WI38 (cell line): ENCODE measurements around the gene PBLD.

ENCODE experiments used
- H3K4me3 ChIP-seq: 2 replicates; pipeline ENCODE4 v1.5.1; 2011; ENCODE audit warnings: low read depth, mild to moderate bottlenecking, control low read depth, low read length
- CTCF ChIP-seq: IDR thresholded peaks from 2 replicates; pipeline ENCODE4 v1.5.1; 2012; ENCODE audit warnings: low read depth, mild to moderate bottlenecking, control low read depth, low read length

Gene PBLD

GRCh38 chr10:68303849-68304412, 28.8 kb downstream of the PBLD start:
- no peak overlapping the region for H3K4me3 ChIP-seq
- no peak for TF ChIP-seq CTCF

- H3K4me3 ChIP-seq, result no peak overlapping the region
- no peak for TF ChIP-seq CTCF
These were observed 29.9 kb downstream of the PBLD start for GRCh38 chr10:68302871-68303270.

GRCh38 chr10:68302503-68302823, 30.3 kb downstream of the PBLD start:
- no peak overlapping the region for H3K4me3 ChIP-seq
- no peak for TF ChIP-seq CTCF

GRCh38 chr10:68301790-68302502, 30.8 kb downstream of the PBLD start:
- TF ChIP-seq CTCF, result peak; percentile 22; the same call in 1 of the 2 replicates
- no peak overlapping the region for H3K4me3 ChIP-seq

- no peak for TF ChIP-seq CTCF
- H3K4me3 ChIP-seq, result no peak overlapping the region
These were observed 31.4 kb downstream of the PBLD start for GRCh38 chr10:68301301-68301700.

DNA sequence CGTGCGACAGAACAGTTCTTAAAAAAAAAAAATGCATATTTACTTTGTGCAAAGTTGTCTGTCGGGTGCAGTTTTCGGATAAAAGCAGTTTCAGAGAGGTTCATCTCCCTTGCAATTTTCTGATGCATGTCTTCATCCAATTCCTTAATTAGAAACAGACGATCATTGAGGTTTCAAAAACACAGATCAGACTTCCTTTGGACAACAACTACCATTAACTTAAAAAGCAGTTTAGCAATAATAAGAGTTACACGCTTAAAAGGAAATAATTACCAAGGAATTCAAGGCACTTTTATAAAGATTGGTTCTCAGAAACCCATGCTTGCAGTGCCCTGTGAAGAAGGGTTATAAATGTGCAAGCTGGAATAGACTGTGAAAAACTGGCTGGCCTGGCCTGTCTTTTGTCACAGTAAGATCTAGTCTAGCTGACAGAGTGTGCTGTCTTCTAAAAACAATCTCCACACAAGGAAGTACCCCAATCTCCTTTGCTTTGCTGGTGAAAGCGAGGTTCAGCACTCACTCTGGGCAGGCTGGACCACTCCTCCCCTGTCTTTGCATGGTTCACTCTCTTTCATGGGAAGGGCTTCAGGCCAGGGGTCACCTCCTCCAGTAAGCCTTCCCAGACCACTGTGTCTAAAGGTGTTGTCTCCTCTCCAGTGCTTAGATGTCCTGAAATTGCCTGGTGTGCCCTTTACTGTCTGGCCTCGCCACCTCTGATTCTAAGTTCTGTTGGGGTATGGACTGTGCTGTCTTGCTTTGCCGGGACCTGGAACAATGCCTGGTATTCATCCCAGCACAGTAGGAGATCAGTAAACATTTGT, 35.7 kb downstream of the PBLD start:
- no peak overlapping the region for H3K4me3 ChIP-seq
- no peak for TF ChIP-seq CTCF

DNA sequence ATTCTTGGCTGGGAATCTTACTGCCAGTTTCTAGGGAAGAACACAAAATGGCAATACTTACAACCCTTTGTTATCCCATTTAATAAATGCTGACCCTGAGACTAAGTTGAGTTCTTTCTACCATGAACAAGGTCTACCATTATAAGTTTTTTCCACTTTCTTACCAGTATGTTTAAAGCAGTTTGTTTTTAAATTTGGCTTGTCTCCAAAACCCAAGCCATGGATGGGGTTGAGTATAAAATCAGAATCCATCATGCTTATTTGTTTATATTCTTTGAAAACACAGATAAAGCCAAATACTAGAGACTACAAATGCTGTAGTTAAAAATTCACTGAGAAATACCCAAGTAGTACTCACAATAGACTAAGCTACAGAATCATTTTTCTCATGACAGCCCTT, 42.0 kb downstream of the PBLD start:
- TF ChIP-seq CTCF, result no peak
- H3K4me3 ChIP-seq, result no peak overlapping the region
